ENCODE measurements around the gene HMMR.
A peak's percentile ranks its signal among the peaks of the same experiment; 100 is the strongest.

The HMMR gene

DNA sequence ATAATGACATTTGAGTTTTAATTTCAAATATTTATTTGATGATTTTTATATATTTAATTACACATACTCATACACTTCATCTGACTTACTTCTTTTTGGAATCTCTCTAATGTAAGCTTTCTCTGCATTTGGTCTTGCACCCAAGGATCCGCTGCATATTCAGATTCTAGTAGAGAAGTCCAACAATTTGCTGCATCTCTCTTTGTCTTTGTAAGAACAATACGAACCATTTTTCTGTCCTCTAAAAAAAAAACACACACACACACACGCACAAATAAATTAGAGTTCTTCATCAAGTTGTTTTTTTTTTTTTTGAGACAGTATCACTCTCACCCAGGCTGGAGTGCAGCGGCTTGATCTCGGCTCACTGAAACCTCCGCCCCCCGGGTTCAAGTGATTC, 3.6 kb upstream of the HMMR start:
- no peak for DNase-seq (ENCODE audit: low read depth in 1 of 2, low spot score in 1 of 2)

DNA sequence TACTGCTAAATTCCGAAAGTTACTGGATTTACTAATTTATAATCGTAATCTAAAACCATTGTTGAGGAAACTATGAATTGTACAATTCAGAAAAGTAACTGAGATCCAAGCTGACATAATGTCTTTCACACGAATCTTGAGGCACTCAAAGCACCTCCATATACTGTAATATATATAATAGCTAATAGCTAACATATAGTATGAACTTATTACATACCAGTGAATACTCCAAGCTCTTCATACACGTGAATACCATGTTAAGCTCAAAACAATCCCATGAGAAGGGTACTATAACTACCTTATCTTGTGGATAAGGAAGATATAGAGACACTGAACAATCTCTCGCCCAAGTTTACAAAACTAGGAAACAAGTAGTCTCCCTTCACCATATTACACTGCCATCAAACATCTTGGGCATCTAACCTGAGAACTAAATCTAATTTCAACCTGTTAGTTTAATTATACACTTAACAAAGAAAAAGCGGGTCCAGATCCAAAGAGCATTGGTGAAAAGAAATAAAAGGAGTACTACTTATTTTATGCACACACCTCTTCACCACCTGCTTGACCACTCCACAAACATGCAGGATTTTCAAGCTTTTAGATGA, 1.6 kb upstream of the HMMR start:
- DNase-seq (ENCODE audit: low read depth in 1 of 2, low spot score in 1 of 2) = no peak

- no peak for DNase-seq (ENCODE audit: low read depth in 1 of 2, low spot score in 1 of 2)
Measured at GRCh38 chr5:163459462-163459818, 992 bp upstream of the HMMR start.

- peak; percentile 94 to 95 for DNase-seq (ENCODE audit: low read depth in 1 of 2, low spot score in 1 of 2)
Measured at GRCh38 chr5:163459819-163460561, 442 bp upstream of the HMMR start, which contains the start of gene NUDCD2. Gene NUDCD2 (minus strand): TSS chr5:163460102. CDS start chr5:163460050, 52 bp downstream.

DNA sequence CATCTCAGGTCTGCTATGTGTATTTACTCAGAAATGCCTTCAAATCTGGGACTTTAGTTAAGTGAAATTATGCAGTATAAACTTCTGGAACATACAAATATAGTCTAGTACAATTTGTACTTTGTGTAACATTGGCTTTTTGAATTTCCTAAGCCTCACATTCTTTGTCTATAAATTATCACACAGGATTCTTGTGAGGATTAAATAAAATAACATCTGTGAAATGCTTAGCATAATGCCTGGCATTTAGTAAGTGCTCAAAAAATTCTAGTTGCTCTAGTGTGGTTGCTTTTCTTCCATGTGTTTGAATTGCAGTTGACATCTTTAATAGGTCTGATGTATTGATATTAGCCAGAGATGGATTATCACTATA, 2.6 kb downstream of the HMMR start:
- DNase-seq (ENCODE audit: low read depth in 1 of 2, low spot score in 1 of 2) = no peak

- DNase-seq (ENCODE audit: low read depth in 1 of 2, low spot score in 1 of 2) = no peak
Measured at GRCh38 chr5:163467682-163468081, 7.2 kb downstream of the HMMR start.

DNA sequence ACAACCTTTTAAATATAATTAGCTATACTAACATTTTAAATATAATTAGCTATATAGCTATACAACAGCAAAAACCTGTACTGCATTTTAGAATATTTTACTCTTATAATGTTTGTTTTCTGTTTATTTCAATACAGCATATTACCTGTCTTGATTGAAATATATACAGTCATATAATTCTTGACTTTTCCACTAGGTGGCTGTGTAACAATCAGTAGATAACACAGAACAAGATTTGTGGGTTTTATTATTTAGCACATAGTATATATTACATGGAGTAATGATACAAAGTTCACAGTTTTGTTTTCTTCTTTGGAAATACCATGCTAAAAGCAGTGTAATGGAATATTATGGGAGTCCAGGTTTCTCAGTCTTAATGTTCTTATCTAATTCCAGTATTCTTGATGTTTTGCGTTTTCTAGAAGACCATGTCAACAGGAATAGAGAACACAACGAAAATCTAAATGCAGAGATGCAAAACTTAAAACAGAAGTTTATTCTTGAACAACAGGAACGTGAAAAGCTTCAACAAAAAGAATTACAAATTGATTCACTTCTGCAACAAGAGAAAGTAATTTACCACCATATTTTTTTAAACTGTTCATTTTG, 13.3 kb downstream of the HMMR start:
- no peak for DNase-seq (ENCODE audit: low read depth in 1 of 2, low spot score in 1 of 2)

DNA sequence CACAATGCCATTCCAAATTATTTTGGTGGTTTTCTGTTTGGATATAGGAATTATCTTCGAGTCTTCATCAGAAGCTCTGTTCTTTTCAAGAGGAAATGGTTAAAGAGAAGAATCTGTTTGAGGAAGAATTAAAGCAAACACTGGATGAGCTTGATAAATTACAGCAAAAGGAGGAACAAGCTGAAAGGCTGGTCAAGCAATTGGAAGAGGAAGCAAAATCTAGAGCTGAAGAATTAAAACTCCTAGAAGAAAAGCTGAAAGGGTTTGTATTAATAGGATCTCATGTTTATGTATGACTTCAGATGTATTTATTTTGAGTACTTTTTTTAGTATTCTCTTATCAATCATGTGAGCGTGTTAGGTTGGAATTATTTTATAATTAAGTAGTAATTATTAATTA, 15.0 kb downstream of the HMMR start:
- DNase-seq (ENCODE audit: low read depth in 1 of 2, low spot score in 1 of 2) = no peak

DNA sequence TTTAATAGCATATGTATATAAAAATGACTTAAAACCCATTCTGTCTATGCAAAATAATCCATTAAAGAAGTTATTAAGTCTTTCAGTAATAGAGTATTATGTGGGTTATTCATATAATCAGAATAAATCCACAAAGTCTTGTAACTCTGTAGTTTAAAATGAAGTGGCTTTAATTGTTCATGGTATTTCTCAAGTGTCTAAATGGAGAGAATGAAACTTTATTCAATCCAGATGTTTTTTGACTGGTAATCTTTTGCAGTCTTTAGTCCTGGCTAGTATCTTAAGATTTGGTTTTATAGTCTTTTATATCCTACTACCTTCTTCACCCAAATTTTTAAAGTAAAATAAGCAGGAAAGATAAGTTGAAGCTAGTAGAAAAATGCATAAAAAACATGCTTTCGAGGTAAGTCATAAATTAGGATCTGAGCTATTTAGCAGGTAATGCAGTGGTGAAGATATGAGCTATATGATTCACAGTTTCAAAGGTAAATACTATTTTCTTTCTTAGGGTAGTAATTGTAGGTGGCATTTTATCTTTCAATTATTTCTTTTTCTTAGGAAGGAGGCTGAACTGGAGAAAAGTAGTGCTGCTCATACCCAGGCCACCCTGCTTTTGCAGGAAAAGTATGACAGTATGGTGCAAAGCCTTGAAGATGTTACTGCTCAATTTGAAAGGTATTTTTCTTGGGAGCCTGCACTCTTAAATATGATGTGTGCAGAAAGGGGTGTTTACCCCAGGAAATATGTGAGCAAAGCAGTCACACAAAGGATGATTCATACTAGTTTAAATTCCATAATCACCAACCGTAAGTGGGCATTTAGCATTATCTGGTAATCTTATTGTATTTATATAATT, 17.9 kb downstream of the HMMR start:
- DNase-seq (ENCODE audit: low read depth in 1 of 2, low spot score in 1 of 2) = no peak

DNA sequence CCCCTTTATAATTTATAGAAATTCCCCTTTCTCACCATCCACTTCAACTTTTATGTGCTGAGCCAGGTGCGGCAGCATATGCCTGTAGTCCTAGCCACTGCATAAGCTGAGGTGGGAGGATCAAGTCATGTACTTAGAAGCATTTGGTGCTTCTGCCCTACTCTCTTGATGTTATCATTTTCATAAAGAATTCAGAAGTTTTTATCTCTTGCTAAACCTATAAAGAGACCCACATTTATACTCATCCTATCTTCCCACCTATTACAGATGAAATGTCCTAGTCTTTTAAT, 18.5 kb downstream of the HMMR start:
- DNase-seq (ENCODE audit: low read depth in 1 of 2, low spot score in 1 of 2) = no peak

GRCh38 chr5:163489055-163489744, 28.8 kb downstream of the HMMR start:
- DNase-seq (ENCODE audit: low read depth in 1 of 2, low spot score in 1 of 2) = no peak

- no peak for DNase-seq (ENCODE audit: low read depth in 1 of 2, low spot score in 1 of 2)
Measured at GRCh38 chr5:163489745-163490075, 29.3 kb downstream of the HMMR start.

GRCh38 chr5:163496286-163496685, 35.9 kb downstream of the HMMR start:
- DNase-seq (ENCODE audit: low read depth in 1 of 2, low spot score in 1 of 2) = no peak

DNA sequence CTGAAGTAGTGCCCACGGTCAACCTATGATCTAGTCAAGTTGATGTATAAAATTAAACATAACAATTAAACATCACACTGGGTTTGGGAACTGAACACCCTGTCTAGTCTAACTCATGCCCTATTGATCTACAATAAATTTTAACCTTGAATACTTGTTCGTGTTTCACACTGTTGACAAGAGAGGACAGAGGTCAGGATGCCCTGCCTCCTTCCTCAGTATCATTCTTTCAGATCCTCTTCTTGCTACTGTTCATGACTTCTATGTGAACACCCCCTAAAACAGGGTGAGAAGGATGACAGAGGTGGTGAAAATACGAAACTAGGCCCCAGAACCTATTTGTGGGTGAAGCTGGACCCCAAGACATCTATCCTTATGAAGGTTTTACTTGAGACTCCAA, 36.9 kb downstream of the HMMR start:
- DNase-seq (ENCODE audit: low read depth in 1 of 2, low spot score in 1 of 2) = no peak

- DNase-seq (ENCODE audit: low read depth in 1 of 2, low spot score in 1 of 2) = no peak
Measured at GRCh38 chr5:163498886-163499285, 38.5 kb downstream of the HMMR start.

- no peak for DNase-seq (ENCODE audit: low read depth in 1 of 2, low spot score in 1 of 2)
Measured at GRCh38 chr5:163502521-163502920, 42.1 kb downstream of the HMMR start.

GRCh38 chr5:163503106-163504078, 43.0 kb downstream of the HMMR start:
- DNase-seq (ENCODE audit: low read depth in 1 of 2, low spot score in 1 of 2) = peak in 1 of 2 donors; percentile 33

GRCh38 chr5:163504079-163504931, 43.9 kb downstream of the HMMR start:
- DNase-seq (ENCODE audit: low read depth in 1 of 2, low spot score in 1 of 2) = peak; percentile 19 to 39

GRCh38 chr5:163505049-163505367, 44.6 kb downstream of the HMMR start:
- DNase-seq (ENCODE audit: low read depth in 1 of 2, low spot score in 1 of 2) = peak in 1 of 2 donors; percentile 6
